ENCODE data around the gene P2RX3.

Gene P2RX3

DNA sequence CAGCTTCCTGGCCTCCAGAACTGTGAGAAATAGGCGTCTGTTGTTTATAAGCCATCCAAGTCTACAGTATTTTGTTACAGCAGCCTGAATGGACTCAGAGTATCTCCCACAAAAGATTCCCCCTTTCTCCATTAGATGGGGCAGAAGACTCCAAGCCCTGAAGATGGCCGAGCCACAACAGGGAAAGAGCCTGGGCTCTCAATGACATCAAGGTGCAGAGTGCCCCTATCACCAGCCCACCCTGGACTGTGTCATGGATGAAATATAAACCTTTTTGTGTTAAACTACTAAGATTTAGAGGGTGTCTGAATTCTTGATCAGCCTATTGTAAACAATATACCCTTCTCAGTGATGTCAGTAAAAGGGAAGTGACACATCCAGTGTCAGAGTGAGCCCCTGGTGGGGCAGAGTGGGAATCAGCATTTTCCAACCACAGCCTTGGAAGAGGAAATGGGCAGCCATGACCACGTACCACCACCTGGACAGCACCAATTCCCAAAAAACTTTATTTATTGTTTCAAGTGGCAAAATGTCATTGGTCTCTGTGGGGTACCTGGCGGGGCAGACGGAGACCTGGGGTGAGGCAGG, 38.9 kb upstream of the P2RX3 start:
- no peaks in the 10 kb centered on the region for H3K79me2 ChIP-seq (ENCODE audit: insufficient read depth, low read length)
- H3K4me1 ChIP-seq (ENCODE audit: insufficient read depth, low read length, severe bottlenecking) = no peaks in the 10 kb centered on the region
- no peaks in the 10 kb centered on the region for H3K27me3 ChIP-seq (ENCODE audit: insufficient read depth, low read length)
- no peaks in the 10 kb centered on the region for H3K9me2 ChIP-seq (ENCODE audit: low read depth, low read length)
- TF ChIP-seq, protein P1, sequence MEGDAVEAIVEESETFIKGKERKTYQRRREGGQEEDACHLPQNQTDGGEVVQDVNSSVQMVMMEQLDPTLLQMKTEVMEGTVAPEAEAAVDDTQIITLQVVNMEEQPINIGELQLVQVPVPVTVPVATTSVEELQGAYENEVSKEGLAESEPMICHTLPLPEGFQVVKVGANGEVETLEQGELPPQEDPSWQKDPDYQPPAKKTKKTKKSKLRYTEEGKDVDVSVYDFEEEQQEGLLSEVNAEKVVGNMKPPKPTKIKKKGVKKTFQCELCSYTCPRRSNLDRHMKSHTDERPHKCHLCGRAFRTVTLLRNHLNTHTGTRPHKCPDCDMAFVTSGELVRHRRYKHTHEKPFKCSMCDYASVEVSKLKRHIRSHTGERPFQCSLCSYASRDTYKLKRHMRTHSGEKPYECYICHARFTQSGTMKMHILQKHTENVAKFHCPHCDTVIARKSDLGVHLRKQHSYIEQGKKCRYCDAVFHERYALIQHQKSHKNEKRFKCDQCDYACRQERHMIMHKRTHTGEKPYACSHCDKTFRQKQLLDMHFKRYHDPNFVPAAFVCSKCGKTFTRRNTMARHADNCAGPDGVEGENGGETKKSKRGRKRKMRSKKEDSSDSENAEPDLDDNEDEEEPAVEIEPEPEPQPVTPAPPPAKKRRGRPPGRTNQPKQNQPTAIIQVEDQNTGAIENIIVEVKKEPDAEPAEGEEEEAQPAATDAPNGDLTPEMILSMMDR (IDR thresholded peaks at IDR 0.05; ENCODE audit: low read length) = no peak
- no peak for TF ChIP-seq EZH2 (IDR thresholded peaks at IDR 0.05; ENCODE audit: borderline replicate concordance, low read length)
- no peak overlapping the region for H3K27ac ChIP-seq (ENCODE audit: low read depth, low read length, poor library complexity, severe bottlenecking)
- H4K20me1 ChIP-seq (ENCODE audit: insufficient read depth, low read length) = no peaks in the 10 kb centered on the region
- no peak overlapping the region for H3K4me3 ChIP-seq (ENCODE audit: low read depth, low read length, poor library complexity, severe bottlenecking)
- peaks cover 33% of the 10 kb centered on the region for H3K36me3 ChIP-seq (ENCODE audit: insufficient read depth, low read length)
- H3F3A ChIP-seq (ENCODE audit: insufficient read depth, low read length) = no peaks in the 10 kb centered on the region
- H2AFZ ChIP-seq (ENCODE audit: low read length) = no peak overlapping the region
- H3K9ac ChIP-seq (ENCODE audit: low read length) = no peak overlapping the region
- no peak overlapping the region for H3K4me2 ChIP-seq (ENCODE audit: low read length)
- H3K9me3 ChIP-seq (ENCODE audit: low read length) = no peaks in the 10 kb centered on the region; the same call in 1 of the 2 replicates

DNA sequence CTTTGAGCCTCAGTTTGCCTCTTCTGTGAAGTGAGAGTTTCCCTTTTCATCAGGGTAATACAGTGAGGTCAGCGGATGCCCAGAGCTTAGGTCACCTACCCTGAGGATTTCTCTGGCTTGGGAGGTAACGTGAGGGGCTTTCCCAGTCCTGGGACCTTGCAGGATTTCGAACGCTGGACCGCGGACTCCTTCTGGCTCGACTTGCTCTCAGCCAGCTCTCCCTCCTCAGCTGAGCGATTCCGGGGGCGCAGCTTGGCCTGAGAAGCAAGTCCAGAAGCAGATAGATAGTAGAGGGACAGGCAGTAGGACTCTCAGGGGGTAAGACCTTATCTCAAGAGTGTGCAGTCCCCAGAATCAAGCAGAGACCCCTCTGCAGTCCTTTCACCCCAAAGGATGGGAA, 37.4 kb upstream of the P2RX3 start:
- H3K4me2 ChIP-seq (ENCODE audit: low read length) = no peak overlapping the region
- H3K27ac ChIP-seq (ENCODE audit: low read depth, low read length, poor library complexity, severe bottlenecking) = no peak overlapping the region
- no peaks in the 10 kb centered on the region for H3K4me1 ChIP-seq (ENCODE audit: insufficient read depth, low read length, severe bottlenecking)
- H3K9ac ChIP-seq (ENCODE audit: low read length) = no peak overlapping the region
- H3F3A ChIP-seq (ENCODE audit: insufficient read depth, low read length) = no peaks in the 10 kb centered on the region
- no peaks in the 10 kb centered on the region; the same call in 1 of the 2 replicates for H3K9me3 ChIP-seq (ENCODE audit: low read length)
- H2AFZ ChIP-seq (ENCODE audit: low read length) = no peak overlapping the region
- peaks cover 33% of the 10 kb centered on the region for H3K36me3 ChIP-seq (ENCODE audit: insufficient read depth, low read length)
- no peaks in the 10 kb centered on the region for H3K27me3 ChIP-seq (ENCODE audit: insufficient read depth, low read length)
- H3K79me2 ChIP-seq (ENCODE audit: insufficient read depth, low read length) = no peaks in the 10 kb centered on the region
- H3K4me3 ChIP-seq (ENCODE audit: low read depth, low read length, poor library complexity, severe bottlenecking) = no peak overlapping the region
- no peaks in the 10 kb centered on the region for H3K9me2 ChIP-seq (ENCODE audit: low read depth, low read length)
- TF ChIP-seq, protein P1 (IDR thresholded peaks at IDR 0.05; ENCODE audit: low read length) = no peak
- no peak for TF ChIP-seq EZH2 (IDR thresholded peaks at IDR 0.05; ENCODE audit: borderline replicate concordance, low read length)
- no peaks in the 10 kb centered on the region for H4K20me1 ChIP-seq (ENCODE audit: insufficient read depth, low read length)

DNA sequence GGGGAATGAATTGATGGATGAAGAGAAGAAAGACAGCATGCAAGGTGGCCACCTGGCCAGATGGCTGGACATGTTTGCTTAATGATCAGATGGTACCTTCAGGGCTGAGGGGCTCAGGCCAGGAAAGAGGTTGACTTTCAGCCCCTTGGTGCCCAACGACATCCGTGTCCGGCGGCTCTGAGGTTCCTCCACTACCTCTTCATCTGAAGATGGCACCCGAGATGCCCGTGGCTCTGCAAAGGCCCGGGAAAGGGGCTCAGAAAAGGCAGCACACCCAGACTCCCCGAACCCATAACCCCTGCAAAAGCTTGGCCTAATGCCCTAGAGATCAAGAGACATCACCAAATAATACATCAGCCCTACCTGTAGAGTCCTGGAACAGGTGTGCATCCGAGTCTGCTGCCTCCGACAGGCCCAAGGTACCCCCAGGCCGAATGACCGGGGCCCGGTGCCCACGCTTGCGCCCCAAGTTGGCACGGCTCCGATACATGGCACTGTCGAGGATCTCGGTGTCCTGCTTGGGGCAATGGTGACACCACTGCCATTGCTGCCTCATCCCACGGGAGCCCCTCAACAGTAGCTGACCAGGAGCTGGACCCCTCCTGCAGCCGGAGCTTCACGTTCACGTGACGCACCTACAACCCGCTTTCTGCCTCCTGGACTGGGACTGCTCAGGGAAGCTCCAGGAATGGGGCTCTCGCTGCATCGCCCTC, 36.3 kb upstream of the P2RX3 start:
- no peaks in the 10 kb centered on the region for H3K4me1 ChIP-seq (ENCODE audit: insufficient read depth, low read length, severe bottlenecking)
- no peaks in the 10 kb centered on the region; the same call in 1 of the 2 replicates for H3K9me3 ChIP-seq (ENCODE audit: low read length)
- no peak for TF ChIP-seq EZH2 (IDR thresholded peaks at IDR 0.05; ENCODE audit: borderline replicate concordance, low read length)
- TF ChIP-seq, protein P1 (IDR thresholded peaks at IDR 0.05; ENCODE audit: low read length) = no peak
- H3K4me3 ChIP-seq (ENCODE audit: low read depth, low read length, poor library complexity, severe bottlenecking) = no peak overlapping the region
- no peaks in the 10 kb centered on the region for H3F3A ChIP-seq (ENCODE audit: insufficient read depth, low read length)
- H3K36me3 ChIP-seq (ENCODE audit: insufficient read depth, low read length) = peaks cover 33% of the 10 kb centered on the region
- H4K20me1 ChIP-seq (ENCODE audit: insufficient read depth, low read length) = no peaks in the 10 kb centered on the region
- no peaks in the 10 kb centered on the region for H3K9me2 ChIP-seq (ENCODE audit: low read depth, low read length)
- no peak overlapping the region for H3K27ac ChIP-seq (ENCODE audit: low read depth, low read length, poor library complexity, severe bottlenecking)
- no peak overlapping the region for H3K9ac ChIP-seq (ENCODE audit: low read length)
- H3K79me2 ChIP-seq (ENCODE audit: insufficient read depth, low read length) = no peaks in the 10 kb centered on the region
- no peaks in the 10 kb centered on the region for H3K27me3 ChIP-seq (ENCODE audit: insufficient read depth, low read length)
- no peak overlapping the region for H2AFZ ChIP-seq (ENCODE audit: low read length)
- H3K4me2 ChIP-seq (ENCODE audit: low read length) = no peak overlapping the region
